ENCODE results near the gene RIMBP2.

- no peak for TF ChIP-seq CTCF (IDR thresholded peaks at IDR 0.05)
- no peak for TF ChIP-seq POLR2A (IDR thresholded peaks at IDR 0.05)
Observed at GRCh38 chr12:130658145-130658911, 57.8 kb downstream of the RIMBP2 start.

Data from tibial nerve (tissue), 3 donors.